ENCODE measurements around the gene CALN1. TPM values are rescaled to one million over a fixed set of nuclear protein-coding genes. Genes with fewer than 3 reads are reported as not detected.

CALN1 gene
- total and polyA plus RNA-seq, 2 of the 8 experiments (the other 6 are each of a cell fraction or from before 2014, with no cell fraction given), result 6.4 to 15.2 TPM

- Histone ChIP-seq H3K27ac (ENCODE audit: low read depth, low read length) (no peak overlapping the region), H3K4me2 (ENCODE audit: insufficient read depth in 1 of 2, low read depth in 2 of 2, low read length in 2 of 2) (no peak overlapping the region)
- TF ChIP-seq SIN3A (conservative IDR thresholded peaks at IDR 0.05 in 1 of 2, IDR thresholded peaks at IDR 0.05 in 1 of 2; ENCODE audit: low read depth in 1 of 2, low read length in 2 of 2) (no peak), POLR2A (IDR thresholded peaks at IDR 0.05; ENCODE audit: control extremely low read depth in 1 of 2, low read depth in 2 of 2, low read length in 2 of 2) (no peak), TCF12 (IDR thresholded peaks at IDR 0.05; ENCODE audit: low read depth, low read length) (no peak), CTCF (IDR thresholded peaks at IDR 0.05; ENCODE audit: control extremely low read depth in 1 of 3, insufficient read depth in 1 of 3, low read depth in 1 of 3, low read length in 3 of 3) (no peak), TAF1 (IDR thresholded peaks at IDR 0.05; ENCODE audit: low read depth, low read length) (no peak), BRCA1 (IDR thresholded peaks at IDR 0.05; ENCODE audit: low read depth, low read length) (no peak), BACH1 (IDR thresholded peaks at IDR 0.05; ENCODE audit: low read length) (no peak), EP300 (IDR thresholded peaks at IDR 0.05; ENCODE audit: borderline replicate concordance in 1 of 2, low read depth in 2 of 2, low read length in 2 of 2) (no peak), SUZ12 (IDR thresholded peaks at IDR 0.05; ENCODE audit: low read length) (no peak), MAFK (IDR thresholded peaks at IDR 0.05; ENCODE audit: low read depth, low read length) (no peak)
Measured at GRCh38 chr7:71854546-71855397, 557.4 kb downstream of the CALN1 start.

More at GRCh38 chr7:71854546-71855397, 557.4 kb downstream of the CALN1 start:
- 87% methylated on average over 12 of the region's 12 CpGs; no CpG with 5 or more reads in 1 of the 2 experiments for WGBS, 2 experiments (ENCODE audit: extremely low coverage in 1 of 2, insufficient coverage in 1 of 2, insufficient read length in 1 of 2, insufficient replicate concordance in 2 of 2, low coverage in 1 of 2, low lambda C conversion rate in 2 of 2, missing lambda C conversion rate in 1 of 2)
- Histone ChIP-seq H3K23ac (ENCODE audit: insufficient read length) (no peak overlapping the region), H4K91ac (replicated peaks; ENCODE audit: insufficient read length, low read length) (no peak overlapping the region), H3K36me3 (ENCODE audit: control insufficient read depth in 2 of 4, insufficient read depth in 4 of 4, low read length in 3 of 4) (no peaks in the 10 kb centered on the region), H3K14ac (ENCODE audit: insufficient read length) (no peak overlapping the region), H3K9ac (replicated peaks in 1 of 4; ENCODE audit: extremely low read depth in 1 of 4, low read depth in 3 of 4, low read length in 3 of 4) (no peak overlapping the region), H2BK5ac (ENCODE audit: low read depth, low read length) (no peak overlapping the region), H2BK12ac (ENCODE audit: low read depth, low read length) (no peak overlapping the region), H3K27me3 (replicated peaks in 1 of 4; ENCODE audit: control insufficient read depth in 3 of 4, extremely low read depth in 1 of 4, insufficient read depth in 3 of 4, low read length in 3 of 4) (no peaks in the 10 kb centered on the region; a peak in 1 of 7 replicates), H3K79me1 (ENCODE audit: low read depth, low read length) (no peaks in the 10 kb centered on the region), H2BK120ac (replicated peaks; ENCODE audit: low read depth, low read length) (no peak overlapping the region), H3K56ac (replicated peaks; ENCODE audit: insufficient read length, low read depth, low read length) (no peak overlapping the region), H3K79me2 (ENCODE audit: control insufficient read depth in 1 of 2, insufficient read depth in 2 of 2, low read length in 2 of 2) (no peaks in the 10 kb centered on the region), H2BK20ac (ENCODE audit: low read length) (no peak overlapping the region), H4K8ac (ENCODE audit: extremely low read depth, insufficient read depth, low read length) (no peak overlapping the region), H3K18ac (ENCODE audit: extremely low read depth, low read length) (no peak overlapping the region), H3K23me2 (ENCODE audit: low read depth, low read length) (no peaks in the 10 kb centered on the region), H2AK5ac (ENCODE audit: low read depth, low read length) (no peak overlapping the region), H3K4ac (replicated peaks; ENCODE audit: insufficient read length, low read depth, low read length) (no peak overlapping the region), H3K4me1 (replicated peaks in 1 of 4; ENCODE audit: control insufficient read depth in 3 of 4, insufficient read depth in 4 of 4, low read length in 3 of 4) (no peaks in the 10 kb centered on the region; a peak in 1 of 7 replicates), H4K5ac (ENCODE audit: insufficient read length, low read depth, low read length) (no peak overlapping the region), H2AFZ (ENCODE audit: low read length) (no peak overlapping the region), H2BK15ac (ENCODE audit: low read length) (no peak overlapping the region), H3K9me3 (ENCODE audit: insufficient read depth in 2 of 2, low read depth in 1 of 2, low read length in 1 of 2) (no peaks in the 10 kb centered on the region), H3K4me3 (ENCODE audit: extremely low read depth in 1 of 4, insufficient read depth in 2 of 4, low read depth in 3 of 4, low read length in 4 of 4) (no peak overlapping the region), H4K20me1 (replicated peaks in 1 of 2; ENCODE audit: control insufficient read depth in 1 of 2, insufficient read depth in 2 of 2, low read length in 2 of 2) (no peaks in the 10 kb centered on the region)
- POLR2A ChIA-PET (ENCODE audit: partially characterized antibody), result interaction anchor here (0.5 to 1.5 kb wide), 2 partner anchors 37 to 50 kb away, joined by 3 read pairs; no protein-coding TSS in a partner anchor
- CTCF ChIA-PET (ENCODE audit: partially characterized antibody), result interaction anchor here (0.5 to 3.2 kb wide), 9 partner anchors 9 to 479 kb away, joined by 3 to 19 read pairs (median 3); no protein-coding TSS in a partner anchor
- FAIRE-seq, result no peak
- no peak for DNase-seq (ENCODE audit: low read depth in 1 of 2, low spot score in 2 of 2)

Measured in H1 (cell line).